CD4-positive, alpha-beta T cell (primary cell): ENCODE data around the gene C3orf20. TPM values are rescaled to one million over a fixed set of nuclear protein-coding genes. Genes with fewer than 3 reads are reported as not detected.
"Not testable (repeated sequence)": the region's sequence is repeated elsewhere in the genome, so short reads cannot be mapped to it uniquely, and the experiment has no call there.

ENCODE experiments used
- ATAC-seq: fragments of 200-7000 bp; cut with Tn5 transposase; one replicate; pipeline ENCODE4 v1.10.0; 2022; ENCODE audit warnings: mild to moderate bottlenecking; ENCODE audit not compliant: poor library complexity
- CTCF ChIA-PET: fragments of 350-600 bp; sonication (Branson Sonifier 250); formaldehyde crosslinking; loops from one replicate; lab custom pipeline; 2021; ENCODE audit warnings: antibody characterized with exemption, inconsistent platforms; lab: Charles Lee
- POLR2A ChIA-PET: fragments of 350-600 bp; sonication (Branson Sonifier 250); formaldehyde crosslinking; loops from one replicate; lab custom pipeline; 2021; ENCODE audit warnings: antibody characterized with exemption, inconsistent platforms; lab: Charles Lee
- DNase-seq, 14 experiments: peaks; one replicate each; pipeline ENCODE4 v3.0.0-alpha.2; 2013 to 2020; ENCODE audit warnings: mixed read lengths in 2 of 14
- H3K27ac ChIP-seq, 2 donors: one replicate each; pipeline versions ENCODE4 v1.5.1 to v1.7.0; 2013; ENCODE audit warnings: low read length in 2 of 2, low read depth in 1 of 2, mild to moderate bottlenecking in 1 of 2
- H3K27me3 ChIP-seq, 2 experiments: 1 replicate in 1 of 2; 2 replicates in 1 of 2; pipeline versions ENCODE4 v1.6.1 to v1.7.0; 2013; ENCODE audit warnings: low read length in 2 of 2, control low read depth in 1 of 2, mild to moderate bottlenecking in 1 of 2, moderate library complexity in 1 of 2; ENCODE audit not compliant: insufficient read depth in 2 of 2, control insufficient read depth in 1 of 2
- H3K36me3 ChIP-seq: one replicate; pipeline ENCODE4 v1.6.1; 2013; ENCODE audit warnings: low read length, control low read depth; ENCODE audit not compliant: insufficient read depth
- H3K4me1 ChIP-seq: one replicate; pipeline ENCODE4 v1.6.1; 2013; ENCODE audit warnings: low read length, control low read depth; ENCODE audit not compliant: insufficient read depth
- H3K4me3 ChIP-seq: one replicate; pipeline ENCODE4 v1.5.1; 2013; ENCODE audit warnings: mild to moderate bottlenecking, low read length, moderate library complexity
- H3K9me3 ChIP-seq, 2 experiments: 1 replicate in 1 of 2; 2 replicates in 1 of 2; pipeline versions ENCODE4 v1.6.1 to v1.7.0; 2013; ENCODE audit warnings: low read length in 2 of 2, mild to moderate bottlenecking in 2 of 2, control low read depth in 1 of 2, moderate library complexity in 1 of 2; ENCODE audit not compliant: control insufficient read depth in 1 of 2, insufficient read depth in 1 of 2
- H3K27ac Mint-ChIP-seq: one replicate; pipeline ENCODE4 v1.8.0; 2020; ENCODE audit warnings: mixed read lengths
- H3K27me3 Mint-ChIP-seq: one replicate; pipeline ENCODE4 v1.8.0; 2021; ENCODE audit warnings: mixed read lengths
- H3K36me3 Mint-ChIP-seq: one replicate; pipeline ENCODE4 v1.8.0; 2021; ENCODE audit warnings: low read depth, mixed read lengths
- H3K4me1 Mint-ChIP-seq: one replicate; pipeline ENCODE4 v1.8.0; 2021; ENCODE audit warnings: low read depth, mixed read lengths
- H3K4me3 Mint-ChIP-seq: one replicate; pipeline ENCODE4 v1.8.0; 2020; ENCODE audit warnings: mild to moderate bottlenecking, mixed read lengths
- H3K9me3 Mint-ChIP-seq: one replicate; pipeline ENCODE4 v1.8.0; 2020; ENCODE audit warnings: mixed read lengths
- intact Hi-C, 2 experiments: fragments of 100-400 bp; cut with DNase I in 1 of 2; cut with micrococcal nuclease in 1 of 2; formaldehyde crosslinking; loops; one replicate each; pipeline versions ENCODE4 v1.15.1 to v1.9.0; 2023 to 2025; cut with DNase I, micrococcal nuclease
- total RNA-seq, 174 experiments: library from RNA in 2 of 174; stranded (reverse) in 2 of 174; gene quantifications; one replicate each; pipeline ENCODE4 v1.2.3 and lab custom pipeline; 2021 to 2026
- TF ChIP-seq, protein P1 (sequence below): fragments of 200-600 bp; IDR thresholded peaks from one replicate; pipeline ENCODE4 v1.8.0; 2022; ENCODE audit warnings: antibody characterized with exemption, mild to moderate bottlenecking

C3orf20 gene
- total RNA-seq, 2 experiments from 2014 or later: 0.14 TPM; not detected in 1

DNA sequence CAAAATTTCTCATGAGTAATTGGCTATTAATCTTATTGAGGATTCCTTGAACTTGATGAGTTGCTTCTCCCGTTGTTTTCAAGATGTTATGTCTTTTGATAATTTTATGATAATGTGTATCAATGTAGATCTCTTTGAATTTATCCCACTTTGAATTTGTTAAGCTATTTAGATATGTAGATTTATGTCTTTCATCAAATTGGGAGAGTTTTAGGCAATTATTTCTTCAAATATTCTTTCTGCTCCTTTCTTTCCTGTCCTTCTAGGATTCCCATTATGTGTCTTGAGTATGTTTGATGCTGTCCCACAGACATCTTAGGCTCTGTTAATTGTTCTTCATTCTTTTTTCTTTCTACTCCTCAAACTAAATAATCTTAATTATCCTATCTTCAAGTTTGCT, 75.7 kb downstream of the C3orf20 start:
- no peaks in the 10 kb centered on the region for H3K4me1 ChIP-seq
- DNase-seq (no peak), ATAC-seq (no peak)
- H3K4me1 Mint-ChIP-seq: no peaks in the 10 kb centered on the region
- H3K4me3 ChIP-seq: no peak overlapping the region
- no peak overlapping the region for H3K27ac Mint-ChIP-seq
- CTCF ChIA-PET: no interaction called here
- H3K36me3 Mint-ChIP-seq: no peaks in the 10 kb centered on the region
- H3K27me3 Mint-ChIP-seq: peaks cover 56% of the 10 kb centered on the region
- peaks cover 9 to 16% of the 10 kb centered on the region in 2 experiments for H3K9me3 ChIP-seq
- peaks cover 0 to 3% of the 10 kb centered on the region in 2 experiments for H3K27me3 ChIP-seq
- H3K36me3 ChIP-seq: no peaks in the 10 kb centered on the region
- no peak overlapping the region for H3K27ac ChIP-seq
- peaks cover 9% of the 10 kb centered on the region for H3K9me3 Mint-ChIP-seq
- TF ChIP-seq, protein P1, sequence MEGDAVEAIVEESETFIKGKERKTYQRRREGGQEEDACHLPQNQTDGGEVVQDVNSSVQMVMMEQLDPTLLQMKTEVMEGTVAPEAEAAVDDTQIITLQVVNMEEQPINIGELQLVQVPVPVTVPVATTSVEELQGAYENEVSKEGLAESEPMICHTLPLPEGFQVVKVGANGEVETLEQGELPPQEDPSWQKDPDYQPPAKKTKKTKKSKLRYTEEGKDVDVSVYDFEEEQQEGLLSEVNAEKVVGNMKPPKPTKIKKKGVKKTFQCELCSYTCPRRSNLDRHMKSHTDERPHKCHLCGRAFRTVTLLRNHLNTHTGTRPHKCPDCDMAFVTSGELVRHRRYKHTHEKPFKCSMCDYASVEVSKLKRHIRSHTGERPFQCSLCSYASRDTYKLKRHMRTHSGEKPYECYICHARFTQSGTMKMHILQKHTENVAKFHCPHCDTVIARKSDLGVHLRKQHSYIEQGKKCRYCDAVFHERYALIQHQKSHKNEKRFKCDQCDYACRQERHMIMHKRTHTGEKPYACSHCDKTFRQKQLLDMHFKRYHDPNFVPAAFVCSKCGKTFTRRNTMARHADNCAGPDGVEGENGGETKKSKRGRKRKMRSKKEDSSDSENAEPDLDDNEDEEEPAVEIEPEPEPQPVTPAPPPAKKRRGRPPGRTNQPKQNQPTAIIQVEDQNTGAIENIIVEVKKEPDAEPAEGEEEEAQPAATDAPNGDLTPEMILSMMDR: no peak
- intact Hi-C loops: no loop called here
- H3K4me3 Mint-ChIP-seq: no peak overlapping the region
- POLR2A ChIA-PET: no interaction called here

DNA sequence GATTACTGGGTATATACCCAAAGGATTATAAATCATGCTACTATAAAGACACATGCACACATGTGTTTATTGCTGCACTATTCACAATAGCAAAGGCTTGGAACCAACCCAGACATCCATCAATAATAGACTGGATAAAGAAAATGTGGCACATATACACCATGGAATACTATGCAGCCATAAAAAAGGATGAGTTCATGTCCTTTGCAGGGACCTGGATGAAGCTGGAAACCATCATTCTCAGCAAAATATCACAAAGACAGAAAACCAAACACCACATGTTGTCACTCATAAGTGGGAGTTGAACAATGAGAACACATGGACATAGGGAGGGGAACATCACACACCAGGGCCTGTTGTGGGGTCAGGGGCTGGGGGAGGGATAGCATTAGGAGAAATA, 78.0 kb downstream of the C3orf20 start:
- H3K4me1 Mint-ChIP-seq, H3K27me3 ChIP-seq, H3K27ac Mint-ChIP-seq, H3K9me3 Mint-ChIP-seq, H3K4me1 ChIP-seq, ATAC-seq, DNase-seq, H3K36me3 Mint-ChIP-seq, H3K36me3 ChIP-seq, H3K27ac ChIP-seq, H3K4me3 ChIP-seq, intact Hi-C loops, H3K4me3 Mint-ChIP-seq, POLR2A ChIA-PET: not testable (repeated sequence)
- CTCF ChIA-PET: interaction anchor here (0.6 kb wide), 1 partner anchor 40 kb away, joined by 5 read pairs; no protein-coding TSS in a partner anchor
- H3K27me3 Mint-ChIP-seq: peaks cover 47% of the 10 kb centered on the region
- peaks cover 9 to 16% of the 10 kb centered on the region in 2 experiments for H3K9me3 ChIP-seq

DNA sequence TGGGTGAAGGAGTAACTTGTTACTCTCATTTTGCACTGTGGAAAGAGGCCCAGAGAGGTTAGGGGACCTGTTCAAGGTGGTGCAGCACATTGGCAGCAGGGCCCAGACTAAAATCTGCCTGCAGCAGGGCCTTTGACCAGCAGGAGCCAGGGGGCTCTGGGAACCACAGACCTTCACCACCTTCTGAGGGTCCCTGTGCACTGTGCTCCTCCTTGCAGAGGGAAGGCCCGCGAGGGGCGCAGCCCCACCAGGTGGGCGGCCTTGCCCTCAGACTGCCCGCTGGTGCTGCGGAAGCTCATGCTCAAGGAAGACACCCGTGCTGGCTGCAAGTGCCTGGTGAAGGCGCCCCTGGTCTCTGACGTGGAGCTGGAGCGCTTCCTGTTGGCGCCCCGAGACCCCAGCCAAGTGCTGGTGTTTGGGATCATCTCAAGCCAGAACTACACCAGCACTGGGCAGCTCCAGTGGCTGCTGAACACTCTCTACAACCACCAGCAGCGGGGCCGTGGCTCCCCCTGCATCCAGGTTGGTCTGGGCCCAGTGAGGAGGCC, 82.3 kb downstream of the C3orf20 start:
- H3K27me3 ChIP-seq: no peaks in the 10 kb centered on the region
- ChIA-PET CTCF (no interaction called here), POLR2A (no interaction called here)
- TF ChIP-seq, protein P1: no peak
- Mint-ChIP-seq H3K4me1 (peaks cover 4% of the 10 kb centered on the region), H3K36me3 (no peaks in the 10 kb centered on the region), H3K9me3 (no peaks in the 10 kb centered on the region), H3K4me3 (no peak overlapping the region), H3K27me3 (peaks cover 19% of the 10 kb centered on the region), H3K27ac (no peak overlapping the region)
- H3K4me1 ChIP-seq: peaks cover 4% of the 10 kb centered on the region
- ATAC-seq: no peak
- H3K36me3 ChIP-seq: no peaks in the 10 kb centered on the region
- intact Hi-C loops: no loop called here
- no peak for DNase-seq
- no peaks in the 10 kb centered on the region for H3K9me3 ChIP-seq
- no peak overlapping the region for H3K27ac ChIP-seq
- no peak overlapping the region for H3K4me3 ChIP-seq

DNA sequence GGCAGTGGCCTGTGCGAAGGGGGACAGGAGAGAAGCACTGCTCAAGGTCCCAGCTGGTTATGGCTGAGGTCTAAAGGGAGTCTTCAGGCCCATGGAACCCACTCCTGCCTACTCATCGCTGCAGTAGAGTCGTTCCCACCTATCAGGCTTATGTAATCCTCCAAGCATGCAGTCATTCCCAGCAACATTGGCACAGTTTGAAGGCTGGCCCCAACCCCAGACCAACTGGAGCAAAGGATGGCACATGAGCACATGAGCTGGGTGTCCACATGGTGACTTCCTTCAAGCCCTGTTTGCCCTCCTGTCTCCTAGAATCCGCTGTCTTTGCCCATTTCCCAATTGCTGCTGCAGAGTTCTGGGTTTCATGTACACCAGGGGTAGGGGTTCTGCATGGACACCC, 83.4 kb downstream of the C3orf20 start:
- intact Hi-C loops: no loop called here
- Mint-ChIP-seq H3K27me3 (peaks cover 14% of the 10 kb centered on the region), H3K27ac (no peak overlapping the region), H3K4me1 (peaks cover 4% of the 10 kb centered on the region), H3K36me3 (no peaks in the 10 kb centered on the region), H3K9me3 (no peaks in the 10 kb centered on the region), H3K4me3 (no peak overlapping the region)
- Histone ChIP-seq H3K4me3 (no peak overlapping the region), H3K9me3 (no peaks in the 10 kb centered on the region), H3K36me3 (no peaks in the 10 kb centered on the region), H3K27ac (no peak overlapping the region), H3K27me3 (no peaks in the 10 kb centered on the region), H3K4me1 (peaks cover 4% of the 10 kb centered on the region)
- ATAC-seq (no peak), DNase-seq (no peak)
- CTCF ChIA-PET: no interaction called here
- TF ChIP-seq, protein P1: no peak
- POLR2A ChIA-PET: no interaction called here
